Left lung (tissue), 10 donors: ENCODE data around the gene CMTM7. TPM values are rescaled to one million over a fixed set of nuclear protein-coding genes. Genes with fewer than 3 reads are reported as not detected.

ENCODE experiments used
- ATAC-seq: fragments of 200-7000 bp; cut with Tn5 transposase; one replicate; pipeline ENCODE4 v1.9.1; 2020; ENCODE audit warnings: moderate library complexity
- DNase-seq, 4 donors: peaks; one replicate each; pipeline ENCODE4 v3.0.0-alpha.2; 2013 to 2020
- H3K27ac ChIP-seq, 2 donors: fragments of 200-600 bp; sonication (generic) in 1 of 2; one replicate each; pipeline versions ENCODE4 v1.5.0 to v1.8.0; 2020 to 2021
- H3K27me3 ChIP-seq, 2 donors: fragments of 200-600 bp; sonication (generic) in 1 of 2; one replicate each; pipeline versions ENCODE4 v1.5.0 to v1.8.0; 2020 to 2021
- H3K36me3 ChIP-seq, 2 donors: fragments of 200-600 bp; sonication (generic) in 1 of 2; one replicate each; pipeline versions ENCODE4 v1.5.0 to v1.8.0; 2020 to 2021
- H3K4me1 ChIP-seq, 2 donors: fragments of 200-600 bp; one replicate each; pipeline ENCODE4 v1.8.0; 2021
- H3K4me3 ChIP-seq, 2 donors: fragments of 200-600 bp; sonication (generic) in 1 of 2; one replicate each; pipeline versions ENCODE4 v1.5.0 to v1.8.0; 2020 to 2021; ENCODE audit warnings: mild to moderate bottlenecking in 1 of 2
- H3K9me3 ChIP-seq, 2 donors: fragments of 200-600 bp; sonication (generic) in 1 of 2; one replicate each; pipeline versions ENCODE4 v1.5.0 to v1.8.0; 2020 to 2021
- intact Hi-C, 2 donors: fragments of 100-400 bp; cut with DNase I; formaldehyde crosslinking; loops; one replicate each; pipeline versions ENCODE4 v1.11.2 to v1.14.2; 2022
- polyA plus RNA-seq, 6 donors: library from polyadenylated mRNA; unstranded; fragments of 120-200 nt; gene quantifications; one replicate each; pipeline ENCODE4 v1.2.1, GENCODE V29; 2013; ENCODE audit not compliant: insufficient read length in 6 of 6
- total RNA-seq, 2 donors: library from RNA; stranded (reverse); fragmentation: NEBNext Ultra II Directional; extraction: Animal tissue kit (Norgen Biotek cat#: 25700); gene quantifications; one replicate each; pipeline ENCODE4 v1.2.1, GENCODE V29; 2021
- TF ChIP-seq, protein P1 (sequence below), 2 donors: fragments of 200-600 bp; sonication (generic) in 1 of 2; IDR thresholded peaks; one replicate each; pipeline versions ENCODE4 v1.5.0 to v1.8.0; 2021; ENCODE audit warnings: antibody characterized with exemption in 2 of 2
- donor health status: DM: no; HTN: yes; CAD: no.
- donor health status: DM: no; HTN: no; CAD: no.

The CMTM7 gene
- total and polyA plus RNA-seq, 8 donors: 46.7 to 80.5 (median 68.4) TPM

DNA sequence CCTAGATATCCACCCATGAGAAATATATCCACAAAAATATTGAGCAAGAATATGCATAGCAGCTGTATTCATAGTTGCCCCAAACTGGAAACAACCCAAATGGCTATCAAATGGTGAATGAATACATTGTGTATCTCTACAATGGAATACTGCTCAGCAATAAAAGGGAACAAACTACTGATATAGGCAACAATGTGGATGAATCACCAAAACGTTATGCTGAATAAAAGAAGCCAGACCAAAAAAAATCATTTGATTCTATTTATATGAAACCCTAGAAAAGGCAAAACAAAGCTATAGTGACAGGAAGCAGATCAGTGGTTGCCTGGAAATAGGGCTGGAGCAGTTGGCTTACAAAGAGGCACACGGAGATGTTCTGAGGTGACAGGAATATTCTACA, 15.5 kb upstream of the CMTM7 start:
- DNase-seq (no peak), ATAC-seq (no peak)
- intact Hi-C loops: no loop called here

DNA sequence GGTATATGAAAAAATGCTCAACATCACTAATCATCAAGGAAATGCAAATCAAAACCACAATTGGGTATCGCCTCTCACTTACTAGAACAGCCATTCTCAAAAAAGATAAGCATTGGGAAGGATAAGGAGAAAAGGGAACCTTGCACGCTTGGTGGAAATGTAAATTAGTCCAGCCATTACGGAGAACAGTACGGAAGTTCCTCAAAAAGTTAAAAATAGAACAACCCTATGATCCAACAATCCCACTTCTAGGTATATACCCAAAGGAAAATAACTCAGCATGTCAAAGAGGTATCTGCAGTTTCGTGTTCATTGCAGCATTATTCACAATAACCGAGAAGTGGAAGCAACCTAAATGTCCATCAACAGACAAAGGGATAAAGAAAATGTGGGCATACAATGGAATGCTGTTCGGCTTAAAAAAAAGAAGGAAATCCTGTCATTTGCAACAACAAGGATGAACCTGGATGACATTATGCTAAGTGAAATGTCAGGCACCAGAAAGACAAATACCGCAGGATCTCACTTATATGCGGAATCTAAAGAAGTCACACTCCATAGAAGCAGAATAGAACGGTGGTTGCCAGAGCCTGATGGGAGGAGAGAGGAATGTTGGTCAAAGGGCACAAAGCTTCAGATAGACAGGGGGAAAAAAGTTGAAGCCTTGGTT, 11.7 kb upstream of the CMTM7 start:
- intact Hi-C loops: no loop called here
- Histone ChIP-seq H3K4me1 (no peaks in the 10 kb centered on the region), H3K27me3 (no peaks in the 10 kb centered on the region), H3K9me3 (no peaks in the 10 kb centered on the region), H3K27ac (no peak overlapping the region), H3K4me3 (no peak overlapping the region), H3K36me3 (no peaks in the 10 kb centered on the region)
- ATAC-seq (no peak), DNase-seq (no peak)
- TF ChIP-seq, protein P1, sequence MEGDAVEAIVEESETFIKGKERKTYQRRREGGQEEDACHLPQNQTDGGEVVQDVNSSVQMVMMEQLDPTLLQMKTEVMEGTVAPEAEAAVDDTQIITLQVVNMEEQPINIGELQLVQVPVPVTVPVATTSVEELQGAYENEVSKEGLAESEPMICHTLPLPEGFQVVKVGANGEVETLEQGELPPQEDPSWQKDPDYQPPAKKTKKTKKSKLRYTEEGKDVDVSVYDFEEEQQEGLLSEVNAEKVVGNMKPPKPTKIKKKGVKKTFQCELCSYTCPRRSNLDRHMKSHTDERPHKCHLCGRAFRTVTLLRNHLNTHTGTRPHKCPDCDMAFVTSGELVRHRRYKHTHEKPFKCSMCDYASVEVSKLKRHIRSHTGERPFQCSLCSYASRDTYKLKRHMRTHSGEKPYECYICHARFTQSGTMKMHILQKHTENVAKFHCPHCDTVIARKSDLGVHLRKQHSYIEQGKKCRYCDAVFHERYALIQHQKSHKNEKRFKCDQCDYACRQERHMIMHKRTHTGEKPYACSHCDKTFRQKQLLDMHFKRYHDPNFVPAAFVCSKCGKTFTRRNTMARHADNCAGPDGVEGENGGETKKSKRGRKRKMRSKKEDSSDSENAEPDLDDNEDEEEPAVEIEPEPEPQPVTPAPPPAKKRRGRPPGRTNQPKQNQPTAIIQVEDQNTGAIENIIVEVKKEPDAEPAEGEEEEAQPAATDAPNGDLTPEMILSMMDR (IDR thresholded peaks at IDR 0.05): no peak

More for the DNA sequence above, 15.5 kb upstream of the CMTM7 start:
- Histone ChIP-seq H3K4me1 (no peaks in the 10 kb centered on the region), H3K4me3 (no peak overlapping the region), H3K36me3 (no peaks in the 10 kb centered on the region), H3K27ac (no peak overlapping the region), H3K27me3 (no peaks in the 10 kb centered on the region), H3K9me3 (no peaks in the 10 kb centered on the region)
- TF ChIP-seq, protein P1 (IDR thresholded peaks at IDR 0.05): no peak

DNA sequence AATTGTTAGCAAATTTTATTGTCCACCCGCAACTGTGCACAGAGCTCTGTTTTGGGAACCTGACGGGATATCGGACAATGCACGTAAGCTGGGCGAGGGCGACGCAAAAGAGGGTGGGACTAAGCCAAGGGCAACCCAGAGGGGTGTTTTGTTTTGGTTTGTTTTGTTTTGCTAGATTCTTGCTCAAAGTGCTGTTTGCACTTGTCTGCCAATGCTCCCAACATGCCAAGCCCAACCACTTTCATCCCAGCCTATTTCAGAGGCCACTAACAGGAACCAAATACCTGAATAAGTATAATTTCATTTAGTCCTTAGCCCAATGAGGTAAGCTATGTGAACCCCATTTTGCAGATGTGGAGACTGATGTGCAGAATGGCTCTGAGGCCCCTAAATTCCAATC, 9.7 kb upstream of the CMTM7 start:
- Histone ChIP-seq H3K4me1 (no peaks in the 10 kb centered on the region), H3K4me3 (no peak overlapping the region), H3K9me3 (no peaks in the 10 kb centered on the region), H3K27me3 (no peaks in the 10 kb centered on the region), H3K36me3 (no peaks in the 10 kb centered on the region), H3K27ac (no peak overlapping the region)
- intact Hi-C loops: no loop called here
- TF ChIP-seq, protein P1 (IDR thresholded peaks at IDR 0.05): no peak
- DNase-seq (no peak), ATAC-seq (no peak)

DNA sequence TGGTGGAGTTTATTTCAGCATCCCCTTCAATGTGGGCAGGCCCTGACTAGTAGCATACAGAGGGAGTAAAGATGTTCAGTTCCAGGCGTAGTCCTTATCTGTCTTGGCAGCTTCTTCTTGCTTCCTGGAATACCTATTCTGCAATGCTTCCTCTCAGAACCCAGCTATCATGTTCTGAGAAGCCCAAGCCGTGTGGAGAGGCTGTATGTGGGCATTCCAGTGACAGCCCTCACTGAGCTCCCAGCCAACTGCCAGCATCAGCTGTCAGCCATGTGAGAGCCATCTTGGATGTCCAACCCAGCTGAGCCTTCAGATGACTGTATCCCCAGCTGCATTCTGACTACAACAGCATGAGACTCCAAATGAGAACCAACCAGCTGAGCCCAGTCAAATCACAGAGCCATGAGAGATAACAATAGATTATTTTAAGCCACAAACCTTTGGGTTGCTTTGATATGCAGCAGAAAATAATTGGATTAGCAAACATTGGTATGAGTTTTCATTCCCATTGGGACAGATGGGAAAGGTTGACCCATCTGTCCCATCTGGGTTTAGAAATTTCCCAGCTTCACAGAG, 8.4 kb upstream of the CMTM7 start:
- no peak overlapping the region for H3K27ac ChIP-seq
- no peaks in the 10 kb centered on the region for H3K4me1 ChIP-seq
- no peaks in the 10 kb centered on the region for H3K9me3 ChIP-seq
- H3K27me3 ChIP-seq: no peaks in the 10 kb centered on the region
- no peak for DNase-seq
- TF ChIP-seq, protein P1 (IDR thresholded peaks at IDR 0.05): no peak
- H3K36me3 ChIP-seq: no peaks in the 10 kb centered on the region
- intact Hi-C loops: no loop called here
- no peak for ATAC-seq
- no peak overlapping the region for H3K4me3 ChIP-seq

DNA sequence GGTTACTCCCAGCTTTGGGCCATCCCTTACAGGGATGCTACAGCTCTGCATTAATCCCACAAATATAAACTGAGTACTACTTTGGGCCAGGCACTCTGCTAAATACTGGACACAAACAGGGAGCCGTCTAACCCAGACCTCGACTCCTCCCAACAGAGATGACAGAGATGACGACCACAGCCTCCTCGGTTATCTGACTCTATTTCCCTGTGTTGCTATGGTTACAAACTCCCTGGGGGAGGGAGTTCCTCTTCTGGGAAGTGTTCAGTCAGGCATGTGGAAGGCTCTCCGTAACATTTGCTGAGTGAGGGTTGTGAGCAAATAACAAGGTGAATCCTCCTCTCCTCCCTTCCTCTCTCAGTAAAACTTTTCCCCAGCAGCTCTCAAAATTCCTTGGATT, 6.7 kb upstream of the CMTM7 start:
- Histone ChIP-seq H3K27ac (no peak overlapping the region), H3K4me3 (no peak overlapping the region), H3K27me3 (no peaks in the 10 kb centered on the region), H3K9me3 (no peaks in the 10 kb centered on the region), H3K36me3 (no peaks in the 10 kb centered on the region), H3K4me1 (no peaks in the 10 kb centered on the region)
- intact Hi-C loops: no loop called here
- TF ChIP-seq, protein P1 (IDR thresholded peaks at IDR 0.05): no peak
- DNase-seq: peak in 1 of 4 donors; percentile 28
- peak; percentile 71 for ATAC-seq
